Measurements from ENCODE around the gene SCGB1C1. TPM values are rescaled to one million over a fixed set of nuclear protein-coding genes. Genes with fewer than 3 reads are reported as not detected.

SCGB1C1 gene
- total RNA-seq, 1 experiment from 2014 or later, result not detected

- peak overlapping the region; percentile 92 for H3K4me3 Mint-ChIP-seq (ENCODE audit: unreplicated experiment)
- no peaks in the 10 kb centered on the region for H3K27me3 ChIP-seq (replicated peaks; ENCODE audit: control insufficient read depth, insufficient read depth, low read length)
- no peak for DNase-seq
- H3K4me3 ChIP-seq (ENCODE audit: low read depth, low read length), result peak overlapping the region; percentile 73
- intact Hi-C loops (cut with micrococcal nuclease; ENCODE audit: unreplicated experiment), result loop anchor here (5.0 kb wide), 1 partner anchor 241 kb away; no protein-coding TSS in a partner anchor
- H3K9me3 Mint-ChIP-seq (ENCODE audit: unreplicated experiment), result no peaks in the 10 kb centered on the region
- H3K36me3 Mint-ChIP-seq (ENCODE audit: insufficient read depth, unreplicated experiment), result peaks cover 57% of the 10 kb centered on the region
- peaks cover 6% of the 10 kb centered on the region for H3K4me1 Mint-ChIP-seq (ENCODE audit: low read depth, unreplicated experiment)
- TSS peak; percentile 17 for BruUV-seq (replicated peaks)
- peak overlapping the region; percentile 99 for H3K27ac Mint-ChIP-seq (ENCODE audit: unreplicated experiment)
- no peaks in the 10 kb centered on the region for H3K27me3 Mint-ChIP-seq (ENCODE audit: insufficient read depth, unreplicated experiment)
- H3K36me3 ChIP-seq (ENCODE audit: control insufficient read depth, insufficient read depth, low read length), result peaks cover 6% of the 10 kb centered on the region
- H3K4me1 ChIP-seq, result peaks cover 20% of the 10 kb centered on the region
- ChIA-PET POLR2A (interaction anchor here (0.5 to 1.7 kb wide), 19 partner anchors 9 to 369 kb away, joined by 3 to 24 read pairs (median 6); partner anchors contain the start of genes PHRF1, PKP3, PSMD13 and PTDSS2), CTCF (interaction anchor here (0.6 to 1.9 kb wide), 9 partner anchors 9 to 300 kb away, joined by 3 to 20 read pairs (median 4); partner anchors contain the start of genes PTDSS2 and RNH1)
- TF ChIP-seq CTCF (IDR thresholded peaks at IDR 0.05; ENCODE audit: insufficient read depth in 1 of 2, low read depth in 1 of 2, low read length in 1 of 2, severe bottlenecking in 1 of 2, unreplicated experiment in 1 of 2), result no peak
- no peaks in the 10 kb centered on the region for H3K9me3 ChIP-seq
Observed at GRCh38 chr11:206526-207207, 13.8 kb downstream of the SCGB1C1 start.

DNA sequence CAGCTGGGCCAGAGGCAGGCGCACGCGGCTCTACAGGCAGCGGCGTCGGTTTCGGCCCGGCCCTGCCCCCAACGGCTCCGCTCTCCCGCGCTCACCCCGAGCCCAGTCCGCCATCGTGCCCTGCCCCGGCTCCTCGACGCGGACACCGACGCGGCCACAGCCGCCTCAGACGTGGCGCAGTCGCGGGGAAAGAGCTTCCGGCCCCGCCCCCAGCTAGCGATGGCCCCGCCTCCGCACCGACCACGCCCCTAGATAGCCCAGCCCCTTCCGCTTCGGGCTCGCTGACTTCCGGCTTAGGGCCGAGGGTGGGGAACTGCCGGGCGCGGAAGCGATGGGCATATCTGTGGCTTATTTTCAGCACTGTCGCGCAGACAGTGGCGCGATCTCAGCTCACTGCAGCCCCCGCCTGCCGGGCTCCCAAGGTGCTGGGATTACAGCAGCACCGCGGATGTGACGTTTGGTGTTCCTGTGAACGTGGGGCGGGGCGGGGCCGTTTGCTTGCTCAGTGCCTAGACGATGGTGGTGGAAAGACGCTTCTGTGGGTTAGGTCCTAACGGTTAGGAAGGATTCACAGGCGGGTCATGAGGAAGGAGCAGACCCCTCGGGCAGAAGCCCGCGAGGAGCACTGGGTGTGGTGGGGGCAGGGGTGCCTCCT is 14.5 kb downstream of the SCGB1C1 start, which contains the start of the genes BET1L and RIC8A:
Gene BET1L (minus strand): TSS at position 192 of the 655 bp plus-strand sequence. CDS start 78 bp downstream, at position 114.
Gene RIC8A (plus strand): TSS at position 501 of the 655 bp plus-strand sequence. CDS start 1,147 bp downstream, outside the sequence.
- H3K27ac Mint-ChIP-seq (ENCODE audit: unreplicated experiment), result peak within 1 kb of the TSS; percentile 99
- peaks cover 20% of the 10 kb centered on the region for H3K4me1 ChIP-seq
- DNase-seq, result peak; percentile 98
- ChIA-PET CTCF (interaction anchor here (0.6 to 1.9 kb wide), 11 partner anchors 9 to 299 kb away, joined by 3 to 20 read pairs (median 4); partner anchors contain the start of genes PTDSS2 and RNH1), POLR2A (interaction anchor here (0.5 to 1.7 kb wide), 24 partner anchors 9 to 369 kb away, joined by 3 to 24 read pairs (median 5); partner anchors contain the start of genes PHRF1, PKP3, PSMD13 and PTDSS2)
- no peaks in the 10 kb centered on the region for H3K9me3 Mint-ChIP-seq (ENCODE audit: unreplicated experiment)
- H3K36me3 Mint-ChIP-seq (ENCODE audit: insufficient read depth, unreplicated experiment), result peaks cover 64% of the 10 kb centered on the region
- no TSS peak for BruUV-seq (replicated peaks)
- no peak for TF ChIP-seq CTCF (IDR thresholded peaks at IDR 0.05; ENCODE audit: insufficient read depth in 1 of 2, low read depth in 1 of 2, low read length in 1 of 2, severe bottlenecking in 1 of 2, unreplicated experiment in 1 of 2)
- peaks cover 6% of the 10 kb centered on the region for H3K4me1 Mint-ChIP-seq (ENCODE audit: low read depth, unreplicated experiment)
- H3K27me3 Mint-ChIP-seq (ENCODE audit: insufficient read depth, unreplicated experiment), result no peaks in the 10 kb centered on the region
- H3K9me3 ChIP-seq, result no peaks in the 10 kb centered on the region
- peaks cover 6% of the 10 kb centered on the region for H3K36me3 ChIP-seq (ENCODE audit: control insufficient read depth, insufficient read depth, low read length)
- no peaks in the 10 kb centered on the region for H3K27me3 ChIP-seq (replicated peaks; ENCODE audit: control insufficient read depth, insufficient read depth, low read length)
- H3K4me3 ChIP-seq (ENCODE audit: low read depth, low read length), result peak within 1 kb of the TSS; percentile 73
- H3K4me3 Mint-ChIP-seq (ENCODE audit: unreplicated experiment), result peak within 1 kb of the TSS; percentile 92
- intact Hi-C loops (cut with micrococcal nuclease; ENCODE audit: unreplicated experiment), result loop anchor here (5.0 kb wide), 1 partner anchor 240 kb away; no protein-coding TSS in a partner anchor

GRCh38 chr11:207863-208180 is 14.9 kb downstream of the SCGB1C1 start:
- peak overlapping the region; percentile 92 for H3K4me3 Mint-ChIP-seq (ENCODE audit: unreplicated experiment)
- peaks cover 67% of the 10 kb centered on the region for H3K36me3 Mint-ChIP-seq (ENCODE audit: insufficient read depth, unreplicated experiment)
- ChIA-PET POLR2A (interaction anchor here (0.5 to 1.7 kb wide), 20 partner anchors 8 to 368 kb away, joined by 3 to 24 read pairs (median 6); partner anchors contain the start of genes PHRF1, PKP3, PSMD13 and PTDSS2), CTCF (interaction anchor here (0.6 to 1.9 kb wide), 9 partner anchors 8 to 299 kb away, joined by 3 to 20 read pairs (median 4); partner anchors contain the start of genes PTDSS2 and RNH1)
- peaks cover 6% of the 10 kb centered on the region for H3K4me1 Mint-ChIP-seq (ENCODE audit: low read depth, unreplicated experiment)
- no peaks in the 10 kb centered on the region for H3K27me3 Mint-ChIP-seq (ENCODE audit: insufficient read depth, unreplicated experiment)
- peak overlapping the region; percentile 73 for H3K4me3 ChIP-seq (ENCODE audit: low read depth, low read length)
- peaks cover 20% of the 10 kb centered on the region for H3K4me1 ChIP-seq
- H3K27me3 ChIP-seq (replicated peaks; ENCODE audit: control insufficient read depth, insufficient read depth, low read length), result no peaks in the 10 kb centered on the region
- intact Hi-C loops (cut with micrococcal nuclease; ENCODE audit: unreplicated experiment), result loop anchor here (2.0 to 5.0 kb wide), 2 partner anchors 29 to 239 kb away; partner anchors contain the start of genes PSMD13 and SIRT3
- no peaks in the 10 kb centered on the region for H3K9me3 ChIP-seq
- TSS peak; percentile 81 for BruUV-seq (replicated peaks)
- peaks cover 6% of the 10 kb centered on the region for H3K36me3 ChIP-seq (ENCODE audit: control insufficient read depth, insufficient read depth, low read length)
- no peak for DNase-seq
- peak overlapping the region; percentile 99 for H3K27ac Mint-ChIP-seq (ENCODE audit: unreplicated experiment)
- TF ChIP-seq CTCF (IDR thresholded peaks at IDR 0.05; ENCODE audit: insufficient read depth in 1 of 2, low read depth in 1 of 2, low read length in 1 of 2, severe bottlenecking in 1 of 2, unreplicated experiment in 1 of 2), result no peak
- H3K9me3 Mint-ChIP-seq (ENCODE audit: unreplicated experiment), result no peaks in the 10 kb centered on the region
